ENCODE results near the gene RBM14.

- TF ChIP-seq POLR2A (IDR thresholded peaks at IDR 0.05), result no peak
- TF ChIP-seq CTCF (IDR thresholded peaks at IDR 0.05), result no peak
- no peak for TF ChIP-seq EP300 (IDR thresholded peaks at IDR 0.05)
These were observed 26.3 kb upstream of the RBM14 start for GRCh38 chr11:66589996-66590675.
